Stomach smooth muscle (tissue), 2 donors: ENCODE data around the gene AFF4.

Source experiments
- H3K27ac ChIP-seq: one replicate; pipeline ENCODE4 v1.7.0; 2013; ENCODE audit warnings: mild to moderate bottlenecking, low read length, inconsistent platforms
- H3K27me3 ChIP-seq, 2 donors: one replicate each; pipeline ENCODE4 v1.7.0; 2013; ENCODE audit warnings: low read length in 2 of 2; ENCODE audit not compliant: insufficient read depth in 2 of 2, control insufficient read depth in 1 of 2
- H3K36me3 ChIP-seq, 2 donors: one replicate each; pipeline ENCODE4 v1.7.0; 2013; ENCODE audit warnings: low read length in 2 of 2; ENCODE audit not compliant: control insufficient read depth in 2 of 2, insufficient read depth in 2 of 2
- H3K4me1 ChIP-seq: one replicate; pipeline ENCODE4 v1.7.0; 2013; ENCODE audit warnings: low read length; ENCODE audit not compliant: control insufficient read depth, insufficient read depth
- H3K4me3 ChIP-seq, 2 donors: one replicate each; pipeline ENCODE4 v1.7.0; 2013; ENCODE audit warnings: low read length in 2 of 2
- H3K9ac ChIP-seq, 2 donors: one replicate each; pipeline ENCODE4 v1.7.0; 2013; ENCODE audit warnings: low read length in 2 of 2, mild to moderate bottlenecking in 1 of 2
- H3K9me3 ChIP-seq, 2 donors: one replicate each; pipeline ENCODE4 v1.7.0; 2013; ENCODE audit warnings: low read length in 2 of 2; ENCODE audit not compliant: control insufficient read depth in 2 of 2
- donor health status: healthy.
- donor health status: Pancreatic carcinoma.

Gene AFF4

GRCh38 chr5:132854301-132854700 lies 109.1 kb downstream of the AFF4 start:
- H3K9ac ChIP-seq = no peak overlapping the region
- no peaks in the 10 kb centered on the region for H3K36me3 ChIP-seq
- no peak overlapping the region for H3K4me3 ChIP-seq
- no peaks in the 10 kb centered on the region for H3K9me3 ChIP-seq
- H3K27me3 ChIP-seq = no peaks in the 10 kb centered on the region
- no peaks in the 10 kb centered on the region for H3K4me1 ChIP-seq
- no peak overlapping the region for H3K27ac ChIP-seq

GRCh38 chr5:132853790-132854189 lies 109.6 kb downstream of the AFF4 start:
- no peak overlapping the region for H3K4me3 ChIP-seq
- no peaks in the 10 kb centered on the region for H3K4me1 ChIP-seq
- no peaks in the 10 kb centered on the region for H3K9me3 ChIP-seq
- no peaks in the 10 kb centered on the region for H3K27me3 ChIP-seq
- H3K36me3 ChIP-seq = no peaks in the 10 kb centered on the region
- H3K27ac ChIP-seq = no peak overlapping the region
- no peak overlapping the region for H3K9ac ChIP-seq

- Histone ChIP-seq H3K27me3 (no peaks in the 10 kb centered on the region), H3K27ac (no peak overlapping the region), H3K4me3 (no peak overlapping the region), H3K4me1 (no peaks in the 10 kb centered on the region), H3K9ac (no peak overlapping the region), H3K36me3 (no peaks in the 10 kb centered on the region), H3K9me3 (no peaks in the 10 kb centered on the region)
These were observed 110.1 kb downstream of the AFF4 start for GRCh38 chr5:132853323-132853722.

DNA sequence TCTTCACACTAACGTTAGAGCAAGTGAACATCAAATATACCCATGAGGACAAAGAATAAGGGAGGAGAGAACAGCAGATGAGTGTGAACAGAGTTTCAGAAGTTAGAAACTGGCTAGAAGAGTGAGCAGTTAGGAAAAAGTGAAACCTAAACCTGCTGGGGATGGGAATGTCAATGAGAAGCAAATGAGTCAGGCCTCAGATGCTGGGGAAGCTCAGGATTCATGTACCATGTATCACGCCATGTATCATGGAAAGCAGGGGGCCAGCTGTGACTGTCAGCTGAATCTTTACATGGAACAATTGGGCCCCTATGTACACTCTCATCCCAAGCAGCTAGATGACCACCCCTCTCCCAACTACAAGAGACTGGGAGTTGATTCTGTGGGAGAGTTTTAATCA lies 113.4 kb downstream of the AFF4 start:
- no peaks in the 10 kb centered on the region for H3K9me3 ChIP-seq
- no peaks in the 10 kb centered on the region for H3K27me3 ChIP-seq
- no peaks in the 10 kb centered on the region for H3K36me3 ChIP-seq
- no peaks in the 10 kb centered on the region for H3K4me1 ChIP-seq
- H3K4me3 ChIP-seq = no peak overlapping the region
- no peak overlapping the region for H3K27ac ChIP-seq
- H3K9ac ChIP-seq = no peak overlapping the region

DNA sequence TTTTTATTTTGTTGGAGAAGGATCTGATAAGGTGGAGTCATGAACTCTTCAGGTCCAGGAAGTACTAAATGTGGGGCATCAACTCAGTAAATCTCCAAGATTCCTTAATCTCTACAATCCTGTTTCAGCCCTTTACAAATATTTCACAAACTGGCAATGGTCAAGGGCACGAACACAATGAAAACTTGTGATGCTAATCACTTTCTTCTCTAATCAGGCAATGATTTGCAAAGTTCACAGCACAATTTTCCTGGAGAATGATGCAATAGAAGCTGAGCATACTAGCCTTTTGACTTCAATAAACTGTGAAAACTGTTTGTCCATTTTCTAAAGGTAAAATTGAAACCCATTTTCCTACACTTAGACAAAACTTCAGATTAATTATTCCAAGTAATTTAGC lies 114.1 kb downstream of the AFF4 start:
- no peaks in the 10 kb centered on the region for H3K9me3 ChIP-seq
- no peaks in the 10 kb centered on the region for H3K4me1 ChIP-seq
- H3K4me3 ChIP-seq = no peak overlapping the region
- no peak overlapping the region for H3K27ac ChIP-seq
- no peaks in the 10 kb centered on the region for H3K27me3 ChIP-seq
- no peaks in the 10 kb centered on the region for H3K36me3 ChIP-seq
- H3K9ac ChIP-seq = no peak overlapping the region

DNA sequence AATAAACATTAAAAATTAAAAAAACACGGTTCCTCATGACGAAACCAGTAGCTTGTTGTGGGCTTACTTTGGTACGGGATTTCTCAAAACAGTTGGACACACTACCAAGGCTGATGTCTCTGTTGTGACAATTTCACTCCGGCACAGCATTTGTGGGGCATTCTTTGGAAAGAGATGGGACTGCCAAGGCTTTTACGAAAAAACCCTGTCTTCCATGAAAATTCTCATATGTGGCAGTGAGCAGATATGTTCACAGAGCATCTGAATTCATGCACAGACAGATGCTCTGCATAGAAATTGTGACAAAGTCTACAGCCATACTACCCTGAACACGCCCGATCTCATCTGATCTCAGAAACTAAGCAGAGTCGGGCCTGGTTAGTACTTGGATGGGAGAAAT lies 115.2 kb downstream of the AFF4 start:
- H3K27me3 ChIP-seq = no peaks in the 10 kb centered on the region
- no peaks in the 10 kb centered on the region for H3K36me3 ChIP-seq
- H3K4me3 ChIP-seq = no peak overlapping the region

GRCh38 chr5:132841305-132841704 lies 122.1 kb downstream of the AFF4 start:
- Histone ChIP-seq H3K27me3 (no peaks in the 10 kb centered on the region), H3K9me3 (no peaks in the 10 kb centered on the region), H3K9ac (no peak overlapping the region), H3K4me1 (no peaks in the 10 kb centered on the region), H3K36me3 (no peaks in the 10 kb centered on the region), H3K4me3 (no peak overlapping the region), H3K27ac (no peak overlapping the region)

More for the DNA sequence above, 115.2 kb downstream of the AFF4 start:
- Histone ChIP-seq H3K4me1 (no peaks in the 10 kb centered on the region), H3K9me3 (no peaks in the 10 kb centered on the region), H3K27ac (no peak overlapping the region), H3K9ac (no peak overlapping the region)

DNA sequence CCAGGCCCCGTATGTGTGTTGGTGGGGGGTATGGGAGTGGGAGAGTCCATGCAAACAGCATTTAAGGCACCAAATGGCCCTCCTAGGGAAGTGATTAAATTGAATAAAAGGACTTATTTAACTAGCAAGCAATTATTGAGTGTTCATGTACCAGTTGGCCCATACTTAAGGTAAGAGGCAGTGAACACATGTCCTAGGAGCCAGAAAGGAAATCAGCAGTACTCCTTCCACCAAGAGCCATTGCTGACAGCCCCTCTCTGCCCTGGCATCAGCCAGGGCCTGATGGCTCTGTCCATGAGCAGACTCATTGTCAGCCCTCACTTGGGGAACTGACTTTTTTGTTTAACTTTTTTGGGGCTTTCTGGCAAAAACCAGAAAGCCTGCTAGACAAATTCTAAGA lies 122.5 kb downstream of the AFF4 start:
- H3K4me3 ChIP-seq = no peak overlapping the region
- no peaks in the 10 kb centered on the region for H3K36me3 ChIP-seq
- no peaks in the 10 kb centered on the region for H3K4me1 ChIP-seq
- H3K27ac ChIP-seq = no peak overlapping the region
- no peaks in the 10 kb centered on the region for H3K9me3 ChIP-seq
- no peak overlapping the region for H3K9ac ChIP-seq
- no peaks in the 10 kb centered on the region for H3K27me3 ChIP-seq

DNA sequence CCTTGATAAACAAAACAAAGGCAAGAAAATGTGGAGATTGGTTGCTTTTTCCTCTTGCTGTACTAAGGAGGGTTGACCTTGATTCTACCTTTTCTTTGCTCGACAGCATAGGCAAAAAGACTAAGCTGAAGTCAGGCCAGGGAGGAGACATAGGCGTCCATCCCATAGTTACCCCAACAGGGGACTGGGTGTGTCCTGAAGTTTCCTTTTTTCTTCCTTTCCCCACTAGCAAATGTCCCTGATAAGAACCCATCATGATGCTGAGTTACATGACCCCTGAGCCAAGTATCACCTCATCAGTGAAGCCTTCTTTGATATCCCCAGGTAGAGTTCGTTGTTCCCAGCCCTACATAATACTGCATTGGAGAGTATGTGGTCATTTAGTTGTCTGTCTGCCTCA lies 123.1 kb downstream of the AFF4 start:
- Histone ChIP-seq H3K27me3 (peaks cover 0 to 2% of the 10 kb centered on the region in 2 donors), H3K27ac (no peak overlapping the region), H3K4me1 (no peaks in the 10 kb centered on the region), H3K36me3 (no peaks in the 10 kb centered on the region), H3K9ac (no peak overlapping the region), H3K9me3 (no peaks in the 10 kb centered on the region), H3K4me3 (no peak overlapping the region)

GRCh38 chr5:132839426-132840301 lies 123.8 kb downstream of the AFF4 start:
- Histone ChIP-seq H3K4me3 (no peak overlapping the region), H3K4me1 (no peaks in the 10 kb centered on the region), H3K9ac (peak overlapping the region in 1 of 2 donors; percentile 13), H3K36me3 (no peaks in the 10 kb centered on the region), H3K27ac (no peak overlapping the region), H3K9me3 (no peaks in the 10 kb centered on the region), H3K27me3 (peaks cover 0 to 2% of the 10 kb centered on the region in 2 donors)

DNA sequence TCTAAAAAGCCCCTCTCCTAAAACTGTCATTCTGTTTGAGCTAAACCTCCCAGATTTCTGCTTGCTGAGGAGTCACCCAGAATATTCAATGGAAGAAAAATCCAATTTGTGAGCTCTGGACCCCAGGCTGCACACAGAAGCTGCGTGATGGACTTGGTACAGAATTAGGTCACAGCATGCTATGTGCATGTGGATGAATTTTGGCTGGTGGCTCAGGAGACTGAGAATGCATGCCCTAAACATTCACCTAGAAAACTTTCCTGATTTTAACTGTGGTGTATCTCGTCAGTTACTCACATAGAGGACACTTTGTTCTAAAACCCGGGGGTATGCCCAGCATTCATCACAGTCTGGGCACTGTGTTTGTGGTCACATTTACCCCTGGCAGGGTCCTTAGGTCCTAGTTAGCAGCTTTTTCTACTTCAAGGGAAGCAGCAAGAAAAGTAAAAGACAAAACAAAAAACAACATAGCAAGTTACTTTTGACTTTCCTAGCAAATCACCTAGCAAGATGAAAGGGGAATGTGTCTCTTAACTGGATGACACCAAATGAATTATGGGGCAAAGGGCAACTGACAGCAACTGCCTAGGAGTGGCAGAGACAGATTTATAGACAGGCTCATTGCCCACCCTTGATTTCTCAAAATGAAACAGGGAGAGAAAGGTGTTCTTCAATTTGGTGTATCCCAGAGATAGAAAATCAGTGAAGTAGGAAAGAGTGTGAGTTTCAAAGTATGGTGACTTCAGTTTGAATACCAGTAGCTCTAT lies 124.7 kb downstream of the AFF4 start:
- Histone ChIP-seq H3K27ac (no peak overlapping the region), H3K4me1 (no peaks in the 10 kb centered on the region), H3K9me3 (no peaks in the 10 kb centered on the region), H3K36me3 (no peaks in the 10 kb centered on the region), H3K9ac (no peak overlapping the region), H3K4me3 (no peak overlapping the region), H3K27me3 (peaks cover 0 to 2% of the 10 kb centered on the region in 2 donors)
